Sigmoid colon (tissue), 7 donors: Measurements from ENCODE around the gene FAM25A. TPM values are rescaled to one million over a fixed set of nuclear protein-coding genes. Genes with fewer than 3 reads are reported as not detected.
"Not testable (repeated sequence)": the region's sequence is repeated elsewhere in the genome, so short reads cannot be mapped to it uniquely, and the experiment has no call there.

Source experiments
- DNase-seq: peaks from one replicate; pipeline ENCODE4 v3.0.0-alpha.2; 2019
- H3K27ac ChIP-seq, 4 donors: fragments of 200-600 bp; sonication (generic); one replicate each; pipeline ENCODE4 v1.5.1; 2016 to 2019; ENCODE audit warnings: mild to moderate bottlenecking in 1 of 4
- H3K27me3 ChIP-seq, 3 donors: fragments of 200-600 bp; sonication (generic); one replicate each; pipeline ENCODE4 v1.5.1; 2019; ENCODE audit warnings: mild to moderate bottlenecking in 1 of 3
- H3K36me3 ChIP-seq, 4 donors: fragments of 200-600 bp; sonication (generic); one replicate each; pipeline ENCODE4 v1.5.1; 2016 to 2019
- H3K4me1 ChIP-seq, 4 donors: fragments of 200-600 bp; sonication (generic); one replicate each; pipeline ENCODE4 v1.5.1; 2017 to 2019
- H3K4me3 ChIP-seq, 4 donors: fragments of 200-600 bp; sonication (generic); one replicate each; pipeline ENCODE4 v1.5.1; 2017 to 2019; ENCODE audit warnings: mild to moderate bottlenecking in 2 of 4, moderate library complexity in 1 of 4
- H3K9me3 ChIP-seq, 4 donors: fragments of 200-600 bp in 3 of 4; sonication (generic) in 3 of 4; one replicate each; pipeline versions ENCODE4 v1.5.1 to v1.6.1; 2013 to 2019
- WGBS, 2 donors: extraction: QIAGEN DNeasy Blood & Tissue Kit; methylation state at CpG; one replicate each; pipeline ENCODE4 v1.1.7; 2013; 5-methylcytosine and 5-hydroxymethylcytosine counted together
- intact Hi-C: fragments of 100-400 bp; cut with DNase I; formaldehyde crosslinking; loops from one replicate; pipeline ENCODE4 v1.15.1; 2023
- polyA plus RNA-seq, 3 donors: library from polyadenylated mRNA; stranded (reverse); fragments of 200-250 nt; gene quantifications; one replicate each; pipeline ENCODE4 v1.2.3, GENCODE V29; 2013
- total RNA-seq, 4 donors: library from RNA; depleted of rRNA; stranded (reverse); fragments of >200 nt; gene quantifications; one replicate each; pipeline ENCODE4 v1.1.0, GENCODE V29; 2016
- donor health status: healthy with polysubstance abuse.
- donor health status: Bipolar disorder and iron deficiency.
- donor health status: healthy.

Gene FAM25A
- total and polyA plus RNA-seq, 7 donors = not detected

DNA sequence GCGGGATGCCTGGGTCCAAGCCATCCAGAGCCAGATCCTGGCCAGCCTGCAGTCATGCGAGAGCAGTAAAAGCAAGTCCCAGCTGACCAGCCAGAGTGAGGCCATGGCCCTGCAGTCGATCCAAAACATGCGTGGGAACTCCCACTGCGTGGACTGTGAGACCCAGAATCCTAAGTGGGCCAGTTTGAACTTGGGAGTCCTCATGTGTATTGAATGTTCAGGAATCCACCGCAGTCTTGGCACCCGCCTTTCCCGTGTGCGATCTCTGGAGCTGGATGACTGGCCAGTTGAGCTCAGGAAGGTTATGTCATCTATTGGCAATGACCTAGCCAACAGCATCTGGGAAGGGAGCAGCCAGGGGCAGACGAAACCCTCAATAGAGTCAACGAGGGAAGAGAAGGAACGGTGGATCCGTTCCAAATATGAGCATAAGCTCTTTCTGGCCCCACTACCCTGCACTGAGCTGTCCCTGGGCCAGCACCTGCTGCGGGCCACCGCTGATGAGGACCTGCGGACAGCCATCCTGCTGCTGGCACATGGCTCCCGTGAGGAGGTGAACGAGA is 10.9 kb upstream of the FAM25A start:
- intact Hi-C loops, DNase-seq, H3K9me3 ChIP-seq, H3K4me1 ChIP-seq, H3K4me3 ChIP-seq, H3K27me3 ChIP-seq, H3K27ac ChIP-seq, H3K36me3 ChIP-seq: not testable (repeated sequence)
- WGBS, 2 donors = 96% methylated on average over 18 of the region's 18 CpGs

DNA sequence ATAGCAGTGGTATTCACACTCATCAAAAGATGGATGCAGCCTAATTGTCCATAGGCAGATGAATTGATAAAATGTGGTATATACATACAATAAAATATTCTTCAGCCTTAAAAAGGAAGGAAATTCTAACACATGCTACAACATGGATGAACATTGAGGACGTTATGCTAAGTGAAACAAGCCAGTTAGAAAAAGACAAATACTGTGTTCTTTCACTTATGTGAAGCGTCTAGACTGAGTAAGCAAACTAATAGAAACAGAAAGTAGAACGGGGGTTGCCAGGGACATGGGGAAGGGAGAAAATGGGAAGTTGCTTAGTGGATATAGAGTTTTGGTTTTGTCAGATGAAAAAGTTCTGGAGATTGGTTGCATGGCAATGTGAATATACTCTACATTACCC is 6.6 kb upstream of the FAM25A start:
- H3K4me3 ChIP-seq, H3K4me1 ChIP-seq, H3K27ac ChIP-seq, H3K36me3 ChIP-seq, intact Hi-C loops, H3K27me3 ChIP-seq, H3K9me3 ChIP-seq, DNase-seq: not testable (repeated sequence)
- WGBS, 2 donors = 17 to 39% methylated on average over 3 of the region's 3 CpGs

- H3K36me3 ChIP-seq, H3K4me3 ChIP-seq, DNase-seq, H3K27me3 ChIP-seq, H3K4me1 ChIP-seq, intact Hi-C loops, H3K9me3 ChIP-seq, H3K27ac ChIP-seq: not testable (repeated sequence)
- 89 to 94% methylated on average over 9 of the region's 10 CpGs for WGBS, 2 donors
Observed at GRCh38 chr10:87014986-87015716, 4.9 kb upstream of the FAM25A start.

- H3K9me3 ChIP-seq, intact Hi-C loops: not testable (repeated sequence)
- 88% methylated on average over 6 of the region's 6 CpGs for whole genome bisulfite sequencing, 2 donors
Observed at GRCh38 chr10:87018127-87018526, 2.0 kb upstream of the FAM25A start.

DNA sequence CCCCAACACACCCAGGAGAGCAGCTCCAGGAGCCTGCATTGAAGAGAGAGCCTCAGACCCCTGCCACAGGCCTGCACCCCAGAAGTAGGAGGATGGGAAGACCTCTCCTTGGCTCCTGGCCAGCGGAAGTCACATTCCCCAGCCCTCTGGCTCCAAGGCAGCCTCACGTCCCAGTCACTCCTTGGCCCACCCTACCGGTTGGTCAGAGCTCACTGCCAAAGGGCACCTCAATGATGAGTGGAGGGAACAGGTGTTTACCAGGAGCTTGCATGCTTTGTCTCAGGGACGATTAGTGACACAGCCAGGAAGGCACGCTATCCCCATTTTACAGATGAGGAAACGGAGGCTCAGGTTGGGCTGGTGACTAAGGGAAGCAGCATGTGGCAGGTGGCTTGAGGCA is 1.0 kb upstream of the FAM25A start:
- H3K9me3 ChIP-seq, intact Hi-C loops, H3K27ac ChIP-seq, H3K36me3 ChIP-seq, H3K27me3 ChIP-seq, H3K4me3 ChIP-seq, H3K4me1 ChIP-seq, DNase-seq: not testable (repeated sequence)
- 85 to 92% methylated on average over 6 of the region's 6 CpGs for WGBS, 2 donors

More at GRCh38 chr10:87018127-87018526, 2.0 kb upstream of the FAM25A start:
- H3K36me3 ChIP-seq, H3K4me3 ChIP-seq, H3K27me3 ChIP-seq, DNase-seq, H3K27ac ChIP-seq, H3K4me1 ChIP-seq: not testable (repeated sequence)

DNA sequence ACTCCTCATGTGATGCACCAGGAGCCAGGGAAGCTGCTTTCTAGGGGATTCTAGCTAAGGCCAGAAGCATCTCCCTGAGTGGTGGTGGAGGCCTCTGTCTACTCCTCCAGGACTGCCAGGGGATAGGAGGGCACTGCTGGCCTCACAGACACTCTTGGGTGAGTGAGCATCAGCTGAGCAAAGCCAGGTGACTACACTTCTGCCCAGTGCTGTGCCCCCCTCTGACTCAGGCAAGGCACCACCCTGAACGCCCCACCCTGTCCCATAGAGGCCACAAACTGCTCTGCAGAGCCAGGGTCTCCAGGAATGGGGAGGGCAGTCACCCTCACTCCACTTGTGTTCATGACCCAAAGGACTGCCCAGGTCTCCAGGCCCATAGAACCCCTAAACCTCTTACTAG is 590 bp upstream of the FAM25A start:
- H3K9me3 ChIP-seq, H3K4me1 ChIP-seq, H3K4me3 ChIP-seq, H3K36me3 ChIP-seq, intact Hi-C loops, H3K27ac ChIP-seq, H3K27me3 ChIP-seq, DNase-seq: not testable (repeated sequence)
- WGBS, 2 donors = 93 to 96% methylated on average over 1 of the region's 1 CpG

- H3K4me1 ChIP-seq, intact Hi-C loops, H3K36me3 ChIP-seq, DNase-seq, H3K4me3 ChIP-seq, H3K9me3 ChIP-seq, H3K27me3 ChIP-seq, H3K27ac ChIP-seq: not testable (repeated sequence)
- WGBS, 2 donors = 56 to 83% methylated on average over 5 of the region's 5 CpGs
Observed at GRCh38 chr10:87025285-87025958, 5.3 kb downstream of the FAM25A start.

GRCh38 chr10:87026747-87027508 is 6.8 kb downstream of the FAM25A start:
- H3K27ac ChIP-seq, DNase-seq, H3K4me3 ChIP-seq, H3K9me3 ChIP-seq, H3K36me3 ChIP-seq, H3K4me1 ChIP-seq, H3K27me3 ChIP-seq, intact Hi-C loops: not testable (repeated sequence)
- WGBS, 2 donors = 94 to 95% methylated on average over 17 of the region's 17 CpGs

GRCh38 chr10:87030419-87030818 is 10.3 kb downstream of the FAM25A start:
- intact Hi-C loops = not testable (repeated sequence)

More at GRCh38 chr10:87030419-87030818, 10.3 kb downstream of the FAM25A start:
- not testable (repeated sequence) for H3K36me3 ChIP-seq, H3K9me3 ChIP-seq, H3K27me3 ChIP-seq, H3K27ac ChIP-seq, DNase-seq, H3K4me1 ChIP-seq, H3K4me3 ChIP-seq
- WGBS, 2 donors = 91 to 97% methylated on average over 1 of the region's 1 CpG
